Gastrocnemius medialis (tissue), 4 donors: ENCODE results near the gene GALNT18. TPM values are rescaled to one million over a fixed set of nuclear protein-coding genes. Genes with fewer than 3 reads are reported as not detected.

Experiments
- ATAC-seq, 2 donors: fragments of 150-250 bp; one replicate each; pipeline ENCODE4 v1.9.1; 2016
- DNase-seq, 2 donors: peaks; one replicate each; pipeline ENCODE4 v3.0.0-alpha.2; 2019
- H3K27ac ChIP-seq, 4 donors: fragments of 200-600 bp; sonication (generic); 1 replicate in 1 of 4; 2 replicates in 3 of 4; pipeline ENCODE4 v1.5.1; 2016 to 2018; ENCODE audit warnings: mild to moderate bottlenecking in 2 of 4, moderate library complexity in 1 of 4
- H3K27me3 ChIP-seq, 3 donors: fragments of 200-600 bp; sonication (generic) in 2 of 3; 1 replicate in 1 of 3; 2 replicates in 2 of 3; pipeline versions ENCODE4 v1.5.1 to v1.6.0; 2016 to 2019; ENCODE audit warnings: mild to moderate bottlenecking in 1 of 3, moderate library complexity in 1 of 3
- H3K36me3 ChIP-seq, 2 donors: fragments of 200-600 bp; sonication (generic) in 1 of 2; one replicate each; pipeline ENCODE4 v1.5.1; 2017 to 2018
- H3K4me1 ChIP-seq, 2 donors: fragments of 200-600 bp; sonication (generic) in 1 of 2; one replicate each; pipeline ENCODE4 v1.5.1; 2016 to 2017; ENCODE audit warnings: mild to moderate bottlenecking in 2 of 2
- H3K4me3 ChIP-seq, 4 donors: fragments of 200-600 bp; sonication (generic) in 3 of 4; 1 replicate in 1 of 4; 2 replicates in 3 of 4; pipeline ENCODE4 v1.5.1; 2016 to 2019; ENCODE audit warnings: mild to moderate bottlenecking in 2 of 4
- H3K9me3 ChIP-seq, 3 donors: fragments of 200-600 bp; sonication (generic) in 2 of 3; 1 replicate in 1 of 3; 2 replicates in 2 of 3; pipeline ENCODE4 v1.5.1; 2016 to 2019
- CTCF ChIP-seq, 5 experiments: fragments of 450-650 bp in 3 of 5; fragments of 200-600 bp in 2 of 5; sonication (generic) in 2 of 5; IDR thresholded peaks in 4 of 5; conservative IDR thresholded peaks in 1 of 5; 1 replicate in 4 of 5; 2 replicates in 1 of 5; pipeline ENCODE4 v1.5.1; 2016 to 2019; ENCODE audit warnings: antibody characterized with exemption in 5 of 5, mild to moderate bottlenecking in 3 of 5, moderate library complexity in 3 of 5
- POLR2A ChIP-seq, 2 donors: fragments of 450-650 bp; IDR thresholded peaks; one replicate each; pipeline ENCODE4 v1.6.1; 2017; ENCODE audit warnings: antibody characterized with exemption in 2 of 2, mild to moderate bottlenecking in 2 of 2, moderate library complexity in 2 of 2
- in situ Hi-C, 4 donors: fragments of 200-750 bp; cut with MboI; loops; one replicate each; pipeline versions ENCODE4 v1.15.0 to v1.8.0; 2017; ENCODE audit warnings: low sequenced_read_pairs in 4 of 4
- intact Hi-C: fragments of 100-400 bp; cut with DNase I; formaldehyde crosslinking; loops from one replicate; pipeline ENCODE4 v1.15.1; 2023; ENCODE audit warnings: low total_unique reads
- total RNA-seq, 4 donors: library from RNA; depleted of rRNA; stranded (reverse); fragments of >200 nt; gene quantifications; one replicate each; pipeline versions ENCODE4 v1.1.0 to v1.2.3, GENCODE V29; 2016

The GALNT18 gene
- total RNA-seq, 4 donors from 2014 or later, result 10.5 to 29.2 (median 11.2) TPM

- H3K27ac ChIP-seq, result no peak overlapping the region
- H3K36me3 ChIP-seq, result no peaks in the 10 kb centered on the region
- H3K4me1 ChIP-seq, result no peaks in the 10 kb centered on the region
- in situ Hi-C loops (no loop called here), intact Hi-C loops (loop anchor here (10.0 kb wide), 1 partner anchor 225 kb away; no protein-coding TSS in a partner anchor)
- no peaks in the 10 kb centered on the region for H3K9me3 ChIP-seq
- H3K27me3 ChIP-seq, result no peaks in the 10 kb centered on the region
- no peak for TF ChIP-seq CTCF (IDR thresholded peaks at IDR 0.05 in 4 of 5, conservative IDR thresholded peaks at IDR 0.05 in 1 of 5)
- no peak for TF ChIP-seq POLR2A (IDR thresholded peaks at IDR 0.05)
- no peak for ATAC-seq
- DNase-seq, result no peak
- no peak overlapping the region for H3K4me3 ChIP-seq
These were observed 7.6 kb upstream of the GALNT18 start for GRCh38 chr11:11629368-11629767.

GRCh38 chr11:11628651-11629050 is 6.8 kb upstream of the GALNT18 start:
- intact Hi-C loops, result loop anchor here (10.0 kb wide), 1 partner anchor 224 kb away; no protein-coding TSS in a partner anchor
- TF ChIP-seq CTCF (IDR thresholded peaks at IDR 0.05 in 4 of 5, conservative IDR thresholded peaks at IDR 0.05 in 1 of 5) (no peak), POLR2A (IDR thresholded peaks at IDR 0.05) (no peak)
- in situ Hi-C loops, result no loop called here

GRCh38 chr11:11626128-11626527 is 4.3 kb upstream of the GALNT18 start:
- DNase-seq, result no peak
- in situ Hi-C loops, result no loop called here
- Histone ChIP-seq H3K9me3 (no peaks in the 10 kb centered on the region), H3K36me3 (no peaks in the 10 kb centered on the region), H3K4me1 (peaks cover 8 to 13% of the 10 kb centered on the region in 2 donors), H3K27me3 (no peaks in the 10 kb centered on the region), H3K27ac (no peak overlapping the region), H3K4me3 (no peak overlapping the region)
- TF ChIP-seq CTCF (IDR thresholded peaks at IDR 0.05 in 4 of 5, conservative IDR thresholded peaks at IDR 0.05 in 1 of 5) (no peak), POLR2A (IDR thresholded peaks at IDR 0.05) (no peak)
- ATAC-seq, result no peak
- intact Hi-C loops, result loop anchor here (10.0 kb wide), 1 partner anchor 221 kb away; no protein-coding TSS in a partner anchor

More at GRCh38 chr11:11628651-11629050, 6.8 kb upstream of the GALNT18 start:
- Histone ChIP-seq H3K27ac (no peak overlapping the region), H3K4me3 (no peak overlapping the region), H3K36me3 (no peaks in the 10 kb centered on the region), H3K9me3 (no peaks in the 10 kb centered on the region), H3K27me3 (no peaks in the 10 kb centered on the region), H3K4me1 (peaks cover 0 to 6% of the 10 kb centered on the region in 2 donors)
- ATAC-seq (no peak), DNase-seq (no peak)

- in situ Hi-C loops (no loop called here), intact Hi-C loops (loop anchor here (5.0 to 10.0 kb wide), 2 partner anchors 220 to 313 kb away; no protein-coding TSS in a partner anchor)
- no peak for ATAC-seq
- peaks cover 13 to 17% of the 10 kb centered on the region in 2 donors for H3K4me1 ChIP-seq
- H3K36me3 ChIP-seq, result no peaks in the 10 kb centered on the region
- no peak overlapping the region for H3K27ac ChIP-seq
- TF ChIP-seq POLR2A (IDR thresholded peaks at IDR 0.05) (no peak), CTCF (IDR thresholded peaks at IDR 0.05 in 4 of 5, conservative IDR thresholded peaks at IDR 0.05 in 1 of 5) (no peak)
- H3K9me3 ChIP-seq, result no peaks in the 10 kb centered on the region
- H3K27me3 ChIP-seq, result no peaks in the 10 kb centered on the region
- H3K4me3 ChIP-seq, result no peak overlapping the region
- DNase-seq, result no peak
These were observed 3.1 kb upstream of the GALNT18 start for GRCh38 chr11:11624926-11625325.

- ATAC-seq (no peak), DNase-seq (no peak)
- no peaks in the 10 kb centered on the region for H3K9me3 ChIP-seq
- in situ Hi-C loops (no loop called here), intact Hi-C loops (loop anchor here (5.0 to 10.0 kb wide), 2 partner anchors 219 to 312 kb away; no protein-coding TSS in a partner anchor)
- TF ChIP-seq POLR2A (IDR thresholded peaks at IDR 0.05) (no peak), CTCF (IDR thresholded peaks at IDR 0.05 in 4 of 5, conservative IDR thresholded peaks at IDR 0.05 in 1 of 5) (no peak)
- no peaks in the 10 kb centered on the region for H3K27me3 ChIP-seq
- no peaks in the 10 kb centered on the region for H3K36me3 ChIP-seq
- peak overlapping the region in 2 of 4 donors; percentile 73 to 79 for H3K27ac ChIP-seq
- no peak overlapping the region for H3K4me3 ChIP-seq
- peaks cover 13 to 17% of the 10 kb centered on the region in 2 donors for H3K4me1 ChIP-seq
These were observed 2.4 kb upstream of the GALNT18 start for GRCh38 chr11:11624204-11624603.
